ENCODE results near the gene IGFBP1.

IGFBP1 gene

DNA sequence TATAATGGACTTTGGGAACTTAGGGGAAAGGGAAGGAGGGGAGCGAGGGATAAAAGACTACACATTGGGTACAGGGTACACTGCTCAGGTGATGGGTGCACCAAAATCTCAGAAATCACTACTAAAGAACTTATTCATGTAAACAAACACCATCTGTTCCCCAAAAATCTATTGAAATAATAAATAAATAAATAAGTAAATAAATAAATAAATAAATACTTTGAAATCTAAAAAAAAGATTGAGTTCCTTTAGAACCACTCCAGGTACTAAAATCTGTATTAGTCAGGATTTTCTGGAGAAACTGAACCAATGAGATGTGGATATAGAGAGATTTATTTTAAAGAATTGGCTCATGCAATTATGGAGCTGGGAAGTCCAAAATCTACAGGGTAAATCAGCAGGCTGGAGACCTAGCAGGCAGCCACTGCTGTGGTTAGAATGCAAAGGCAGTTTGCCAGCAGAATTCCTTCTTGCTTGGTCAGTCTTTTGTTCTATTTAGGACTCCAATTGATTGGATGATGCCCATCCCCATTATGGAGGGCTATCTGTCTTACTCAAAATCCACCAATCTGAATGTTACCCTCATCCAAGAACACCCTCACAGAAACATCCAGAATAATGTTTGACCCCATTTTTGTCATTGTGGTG, 8.9 kb downstream of the IGFBP1 start:
- TF ChIP-seq TEAD4 (IDR thresholded peaks at IDR 0.05) (peak; percentile 67), YY1 (IDR thresholded peaks at IDR 0.05; ENCODE audit: low read depth) (no peak)

DNA sequence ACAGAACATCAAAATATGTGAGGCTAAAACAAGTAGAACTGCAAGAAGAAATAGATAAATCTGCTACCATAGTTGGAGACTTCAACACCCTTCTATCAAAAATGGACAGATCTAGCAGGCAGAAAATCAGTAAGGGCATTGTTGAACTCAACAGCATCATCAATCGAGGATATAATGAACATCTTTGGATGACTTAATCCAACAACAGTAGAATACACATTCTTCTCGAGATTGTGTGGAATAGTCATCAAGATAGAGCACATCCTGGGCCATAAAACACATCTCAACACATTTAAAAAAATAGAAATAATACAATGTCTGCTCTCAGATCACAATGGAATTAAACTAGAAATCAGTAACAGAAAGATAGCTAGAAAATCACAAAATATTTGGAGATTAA, 9.9 kb downstream of the IGFBP1 start:
- TF ChIP-seq, protein P1, sequence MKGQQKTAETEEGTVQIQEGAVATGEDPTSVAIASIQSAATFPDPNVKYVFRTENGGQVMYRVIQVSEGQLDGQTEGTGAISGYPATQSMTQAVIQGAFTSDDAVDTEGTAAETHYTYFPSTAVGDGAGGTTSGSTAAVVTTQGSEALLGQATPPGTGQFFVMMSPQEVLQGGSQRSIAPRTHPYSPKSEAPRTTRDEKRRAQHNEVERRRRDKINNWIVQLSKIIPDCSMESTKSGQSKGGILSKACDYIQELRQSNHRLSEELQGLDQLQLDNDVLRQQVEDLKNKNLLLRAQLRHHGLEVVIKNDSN (IDR thresholded peaks at IDR 0.05), result no peak
- no peak for TF ChIP-seq YY1 (IDR thresholded peaks at IDR 0.05; ENCODE audit: low read depth)
- no peak for TF ChIP-seq TCF12 (IDR thresholded peaks at IDR 0.05; ENCODE audit: low read depth)
- no peak for TF ChIP-seq EGR1 (IDR thresholded peaks at IDR 0.05)
- TF ChIP-seq CREB1 (IDR thresholded peaks at IDR 0.05; ENCODE audit: low read depth), result no peak
- no peak for TF ChIP-seq TEAD4 (IDR thresholded peaks at IDR 0.05)

GRCh38 chr7:45901566-45901965, 13.3 kb downstream of the IGFBP1 start:
- TF ChIP-seq NFIC (IDR thresholded peaks at IDR 0.05) (no peak), TEAD4 (IDR thresholded peaks at IDR 0.05) (no peak), FOXM1 (IDR thresholded peaks at IDR 0.05; ENCODE audit: borderline replicate concordance, low read depth) (no peak), CEBPB (IDR thresholded peaks at IDR 0.05) (no peak), ZBTB7A (IDR thresholded peaks at IDR 0.05; ENCODE audit: low read depth) (no peak), TCF12 (IDR thresholded peaks at IDR 0.05; ENCODE audit: low read depth) (no peak), EP300 (IDR thresholded peaks at IDR 0.05; ENCODE audit: borderline replicate concordance) (no peak), CREB1 (IDR thresholded peaks at IDR 0.05; ENCODE audit: low read depth) (no peak), YY1 (IDR thresholded peaks at IDR 0.05; ENCODE audit: low read depth) (no peak)

DNA sequence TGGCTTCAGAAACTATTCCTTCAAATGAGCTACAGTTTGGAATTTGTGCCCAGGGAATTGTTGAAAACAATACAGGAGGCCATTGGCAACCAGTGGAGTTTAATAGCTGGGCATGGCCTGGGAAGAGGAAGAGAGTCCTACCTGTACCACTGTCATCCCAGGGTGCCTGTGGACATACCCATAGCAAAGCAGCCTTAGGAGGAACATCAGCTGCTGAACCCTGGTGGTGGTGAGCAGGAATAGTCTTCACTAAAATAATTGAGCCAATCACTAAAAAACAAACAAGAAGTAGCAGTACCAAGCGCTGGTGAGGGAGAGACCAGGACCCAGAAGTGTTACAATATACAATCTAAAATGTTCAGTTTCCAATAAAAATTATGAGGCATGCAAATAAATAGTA, 14.5 kb downstream of the IGFBP1 start:
- TF ChIP-seq FOXM1 (IDR thresholded peaks at IDR 0.05; ENCODE audit: borderline replicate concordance, low read depth) (no peak), RAD21 (IDR thresholded peaks at IDR 0.05; ENCODE audit: low read depth) (no peak), NFIC (IDR thresholded peaks at IDR 0.05) (no peak), TEAD4 (IDR thresholded peaks at IDR 0.05) (no peak), CREB1 (IDR thresholded peaks at IDR 0.05; ENCODE audit: low read depth) (no peak), CEBPB (IDR thresholded peaks at IDR 0.05) (no peak), TAF1 (IDR thresholded peaks at IDR 0.05; ENCODE audit: low read depth) (no peak)
- TF ChIP-seq, protein P1 (IDR thresholded peaks at IDR 0.05), result no peak

DNA sequence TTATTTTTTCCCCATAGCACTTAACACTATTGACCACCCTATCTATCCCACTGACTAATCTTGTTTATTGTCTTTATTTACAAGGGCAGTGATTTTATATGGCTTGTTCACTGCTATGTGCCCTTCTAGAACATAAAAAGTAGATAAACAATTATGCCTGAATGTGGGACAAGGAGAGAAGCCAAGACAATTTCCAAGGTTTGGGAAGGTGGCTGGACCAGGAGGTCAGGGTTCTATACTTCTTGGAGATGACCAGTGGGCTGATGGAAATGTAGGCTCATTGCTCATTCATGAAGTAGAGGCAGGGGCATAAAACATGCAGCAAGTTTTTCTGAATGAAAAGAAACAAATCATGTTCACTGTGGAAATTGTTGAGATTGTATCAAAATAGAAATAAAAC, 21.3 kb downstream of the IGFBP1 start:
- TF ChIP-seq RAD21 (IDR thresholded peaks at IDR 0.05; ENCODE audit: low read depth) (no peak), EGR1 (IDR thresholded peaks at IDR 0.05) (no peak), FOXM1 (IDR thresholded peaks at IDR 0.05; ENCODE audit: borderline replicate concordance, low read depth) (no peak), NFIC (IDR thresholded peaks at IDR 0.05) (no peak), EP300 (IDR thresholded peaks at IDR 0.05; ENCODE audit: borderline replicate concordance) (no peak), CREB1 (IDR thresholded peaks at IDR 0.05; ENCODE audit: low read depth) (no peak), ZBTB7A (IDR thresholded peaks at IDR 0.05; ENCODE audit: low read depth) (no peak), TAF1 (IDR thresholded peaks at IDR 0.05; ENCODE audit: low read depth) (no peak), CEBPB (IDR thresholded peaks at IDR 0.05) (no peak), TCF12 (IDR thresholded peaks at IDR 0.05; ENCODE audit: low read depth) (no peak), YY1 (IDR thresholded peaks at IDR 0.05; ENCODE audit: low read depth) (no peak), TEAD4 (IDR thresholded peaks at IDR 0.05) (no peak)
- TF ChIP-seq, protein P1 (IDR thresholded peaks at IDR 0.05), result no peak
- TF ChIP-seq, protein P2, sequence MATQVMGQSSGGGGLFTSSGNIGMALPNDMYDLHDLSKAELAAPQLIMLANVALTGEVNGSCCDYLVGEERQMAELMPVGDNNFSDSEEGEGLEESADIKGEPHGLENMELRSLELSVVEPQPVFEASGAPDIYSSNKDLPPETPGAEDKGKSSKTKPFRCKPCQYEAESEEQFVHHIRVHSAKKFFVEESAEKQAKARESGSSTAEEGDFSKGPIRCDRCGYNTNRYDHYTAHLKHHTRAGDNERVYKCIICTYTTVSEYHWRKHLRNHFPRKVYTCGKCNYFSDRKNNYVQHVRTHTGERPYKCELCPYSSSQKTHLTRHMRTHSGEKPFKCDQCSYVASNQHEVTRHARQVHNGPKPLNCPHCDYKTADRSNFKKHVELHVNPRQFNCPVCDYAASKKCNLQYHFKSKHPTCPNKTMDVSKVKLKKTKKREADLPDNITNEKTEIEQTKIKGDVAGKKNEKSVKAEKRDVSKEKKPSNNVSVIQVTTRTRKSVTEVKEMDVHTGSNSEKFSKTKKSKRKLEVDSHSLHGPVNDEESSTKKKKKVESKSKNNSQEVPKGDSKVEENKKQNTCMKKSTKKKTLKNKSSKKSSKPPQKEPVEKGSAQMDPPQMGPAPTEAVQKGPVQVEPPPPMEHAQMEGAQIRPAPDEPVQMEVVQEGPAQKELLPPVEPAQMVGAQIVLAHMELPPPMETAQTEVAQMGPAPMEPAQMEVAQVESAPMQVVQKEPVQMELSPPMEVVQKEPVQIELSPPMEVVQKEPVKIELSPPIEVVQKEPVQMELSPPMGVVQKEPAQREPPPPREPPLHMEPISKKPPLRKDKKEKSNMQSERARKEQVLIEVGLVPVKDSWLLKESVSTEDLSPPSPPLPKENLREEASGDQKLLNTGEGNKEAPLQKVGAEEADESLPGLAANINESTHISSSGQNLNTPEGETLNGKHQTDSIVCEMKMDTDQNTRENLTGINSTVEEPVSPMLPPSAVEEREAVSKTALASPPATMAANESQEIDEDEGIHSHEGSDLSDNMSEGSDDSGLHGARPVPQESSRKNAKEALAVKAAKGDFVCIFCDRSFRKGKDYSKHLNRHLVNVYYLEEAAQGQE (IDR thresholded peaks at IDR 0.05; ENCODE audit: low read depth), result no peak
- TF ChIP-seq, protein P3, sequence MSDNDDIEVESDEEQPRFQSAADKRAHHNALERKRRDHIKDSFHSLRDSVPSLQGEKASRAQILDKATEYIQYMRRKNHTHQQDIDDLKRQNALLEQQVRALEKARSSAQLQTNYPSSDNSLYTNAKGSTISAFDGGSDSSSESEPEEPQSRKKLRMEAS (IDR thresholded peaks at IDR 0.05), result no peak

DNA sequence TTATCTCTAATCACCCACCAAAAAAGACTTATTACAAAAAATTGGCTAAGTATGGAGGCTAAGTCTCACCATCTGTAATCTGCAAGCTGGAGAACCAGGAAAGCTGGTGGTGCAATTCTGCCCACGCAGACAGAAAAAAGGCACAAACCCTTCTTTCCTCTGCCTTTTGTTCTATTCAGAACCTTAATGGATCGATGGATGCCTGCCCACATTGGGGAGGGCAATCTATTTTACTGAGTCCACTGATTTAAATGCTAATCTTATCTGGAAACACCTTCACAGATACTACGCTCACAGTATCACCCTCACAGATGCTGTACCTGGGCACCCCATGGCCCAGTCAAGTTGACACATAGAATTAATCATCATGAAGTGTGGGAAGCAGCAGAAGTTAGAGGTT, 22.6 kb downstream of the IGFBP1 start:
- TF ChIP-seq, protein P2 (IDR thresholded peaks at IDR 0.05; ENCODE audit: low read depth), result no peak
- TF ChIP-seq FOXM1 (IDR thresholded peaks at IDR 0.05; ENCODE audit: borderline replicate concordance, low read depth), result no peak
- TF ChIP-seq TCF12 (IDR thresholded peaks at IDR 0.05; ENCODE audit: low read depth), result no peak
- TF ChIP-seq, protein P1 (IDR thresholded peaks at IDR 0.05), result no peak
- TF ChIP-seq EP300 (IDR thresholded peaks at IDR 0.05; ENCODE audit: borderline replicate concordance), result no peak
- TF ChIP-seq YY1 (IDR thresholded peaks at IDR 0.05; ENCODE audit: low read depth), result no peak
- TF ChIP-seq RAD21 (IDR thresholded peaks at IDR 0.05; ENCODE audit: low read depth), result no peak
- TF ChIP-seq ZBTB7A (IDR thresholded peaks at IDR 0.05; ENCODE audit: low read depth), result no peak
- TF ChIP-seq, protein P3 (IDR thresholded peaks at IDR 0.05), result no peak
- TF ChIP-seq TEAD4 (IDR thresholded peaks at IDR 0.05), result no peak
- TF ChIP-seq TAF1 (IDR thresholded peaks at IDR 0.05; ENCODE audit: low read depth), result no peak
- no peak for TF ChIP-seq CEBPB (IDR thresholded peaks at IDR 0.05)
- no peak for TF ChIP-seq NFIC (IDR thresholded peaks at IDR 0.05)
- no peak for TF ChIP-seq EGR1 (IDR thresholded peaks at IDR 0.05)
- TF ChIP-seq CREB1 (IDR thresholded peaks at IDR 0.05; ENCODE audit: low read depth), result no peak

All from Ishikawa (cell line).